NB4 (cell line): ENCODE measurements around the gene ZCCHC7.

Experiments
- MYC ChIP-seq: IDR thresholded peaks from 2 replicates; pipeline ENCODE4 v1.6.1; 2011; ENCODE audit warnings: low read depth, low read length
- POLR2A ChIP-seq: IDR thresholded peaks from 2 replicates; pipeline ENCODE4 v1.6.1; 2011; ENCODE audit warnings: mild to moderate bottlenecking; ENCODE audit not compliant: insufficient read length; ENCODE audit errors: extremely low read depth
- TF ChIP-seq, protein P1 (sequence below): IDR thresholded peaks from one replicate; pipeline ENCODE4 v1.5.1; 2012; ENCODE audit warnings: low read depth, low read length
- TF ChIP-seq, protein P2 (sequence below): IDR thresholded peaks from 2 replicates; pipeline ENCODE4 v1.6.1; 2011; ENCODE audit warnings: low read depth, low read length

GRCh38 chr9:37134166-37134565 lies 13.8 kb downstream of the ZCCHC7 start:
- TF ChIP-seq, protein P1, sequence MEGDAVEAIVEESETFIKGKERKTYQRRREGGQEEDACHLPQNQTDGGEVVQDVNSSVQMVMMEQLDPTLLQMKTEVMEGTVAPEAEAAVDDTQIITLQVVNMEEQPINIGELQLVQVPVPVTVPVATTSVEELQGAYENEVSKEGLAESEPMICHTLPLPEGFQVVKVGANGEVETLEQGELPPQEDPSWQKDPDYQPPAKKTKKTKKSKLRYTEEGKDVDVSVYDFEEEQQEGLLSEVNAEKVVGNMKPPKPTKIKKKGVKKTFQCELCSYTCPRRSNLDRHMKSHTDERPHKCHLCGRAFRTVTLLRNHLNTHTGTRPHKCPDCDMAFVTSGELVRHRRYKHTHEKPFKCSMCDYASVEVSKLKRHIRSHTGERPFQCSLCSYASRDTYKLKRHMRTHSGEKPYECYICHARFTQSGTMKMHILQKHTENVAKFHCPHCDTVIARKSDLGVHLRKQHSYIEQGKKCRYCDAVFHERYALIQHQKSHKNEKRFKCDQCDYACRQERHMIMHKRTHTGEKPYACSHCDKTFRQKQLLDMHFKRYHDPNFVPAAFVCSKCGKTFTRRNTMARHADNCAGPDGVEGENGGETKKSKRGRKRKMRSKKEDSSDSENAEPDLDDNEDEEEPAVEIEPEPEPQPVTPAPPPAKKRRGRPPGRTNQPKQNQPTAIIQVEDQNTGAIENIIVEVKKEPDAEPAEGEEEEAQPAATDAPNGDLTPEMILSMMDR: no peak
- TF ChIP-seq, protein P2, sequence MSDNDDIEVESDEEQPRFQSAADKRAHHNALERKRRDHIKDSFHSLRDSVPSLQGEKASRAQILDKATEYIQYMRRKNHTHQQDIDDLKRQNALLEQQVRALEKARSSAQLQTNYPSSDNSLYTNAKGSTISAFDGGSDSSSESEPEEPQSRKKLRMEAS: no peak
- TF ChIP-seq POLR2A (no peak), MYC (no peak)
